ENCODE data around the gene FGFR3.
"Not testable (repeated sequence)": the region's sequence is repeated elsewhere in the genome, so short reads cannot be mapped to it uniquely, and the experiment has no call there.

FGFR3 gene

GRCh38 chr4:1842339-1842895, 49.3 kb downstream of the FGFR3 start:
- no peak for DNase-seq (ENCODE audit: low read depth)

GRCh38 chr4:1842993-1843448, 49.9 kb downstream of the FGFR3 start:
- DNase-seq (ENCODE audit: low read depth) = peak; percentile 66

- no peak for DNase-seq (ENCODE audit: low read depth)
Observed at GRCh38 chr4:1843852-1844251, 50.8 kb downstream of the FGFR3 start.

GRCh38 chr4:1844618-1845017, 51.5 kb downstream of the FGFR3 start:
- DNase-seq (ENCODE audit: low read depth) = not testable (repeated sequence)

- DNase-seq (ENCODE audit: low read depth) = no peak
Observed at GRCh38 chr4:1846580-1846979, 53.5 kb downstream of the FGFR3 start.

GRCh38 chr4:1850276-1850675, 57.2 kb downstream of the FGFR3 start:
- DNase-seq (ENCODE audit: low read depth) = no peak

- no peak for DNase-seq (ENCODE audit: low read depth)
Observed at GRCh38 chr4:1851160-1851559, 58.1 kb downstream of the FGFR3 start.

GRCh38 chr4:1851575-1852410, 58.7 kb downstream of the FGFR3 start:
- no peak for DNase-seq (ENCODE audit: low read depth)

- DNase-seq (ENCODE audit: low read depth) = no peak
Observed at GRCh38 chr4:1852904-1853623, 60.0 kb downstream of the FGFR3 start.

GRCh38 chr4:1854752-1855151, 61.7 kb downstream of the FGFR3 start:
- DNase-seq (ENCODE audit: low read depth) = no peak

- DNase-seq (ENCODE audit: low read depth) = no peak
Observed at GRCh38 chr4:1855333-1856070, 62.4 kb downstream of the FGFR3 start.

- peak; percentile 90 for DNase-seq (ENCODE audit: low read depth)
Observed at GRCh38 chr4:1856071-1856942, 63.2 kb downstream of the FGFR3 start, which contains the start of gene LETM1. TSS of gene LETM1 (minus strand) at chr4:1856156. CDS start at chr4:1855950, 206 bp downstream.

GRCh38 chr4:1856943-1857699, 64.0 kb downstream of the FGFR3 start:
- DNase-seq (ENCODE audit: low read depth) = no peak

GRCh38 chr4:1857931-1858330, 64.8 kb downstream of the FGFR3 start:
- no peak for DNase-seq (ENCODE audit: low read depth)

All from GM04504 (cell line).